ENCODE data around the gene RFT1. TPM values are rescaled to one million over a fixed set of nuclear protein-coding genes. Genes with fewer than 3 reads are reported as not detected.

Gene RFT1
- total RNA-seq, 2 donors from 2014 or later, result 11.9 to 12.2 TPM

DNA sequence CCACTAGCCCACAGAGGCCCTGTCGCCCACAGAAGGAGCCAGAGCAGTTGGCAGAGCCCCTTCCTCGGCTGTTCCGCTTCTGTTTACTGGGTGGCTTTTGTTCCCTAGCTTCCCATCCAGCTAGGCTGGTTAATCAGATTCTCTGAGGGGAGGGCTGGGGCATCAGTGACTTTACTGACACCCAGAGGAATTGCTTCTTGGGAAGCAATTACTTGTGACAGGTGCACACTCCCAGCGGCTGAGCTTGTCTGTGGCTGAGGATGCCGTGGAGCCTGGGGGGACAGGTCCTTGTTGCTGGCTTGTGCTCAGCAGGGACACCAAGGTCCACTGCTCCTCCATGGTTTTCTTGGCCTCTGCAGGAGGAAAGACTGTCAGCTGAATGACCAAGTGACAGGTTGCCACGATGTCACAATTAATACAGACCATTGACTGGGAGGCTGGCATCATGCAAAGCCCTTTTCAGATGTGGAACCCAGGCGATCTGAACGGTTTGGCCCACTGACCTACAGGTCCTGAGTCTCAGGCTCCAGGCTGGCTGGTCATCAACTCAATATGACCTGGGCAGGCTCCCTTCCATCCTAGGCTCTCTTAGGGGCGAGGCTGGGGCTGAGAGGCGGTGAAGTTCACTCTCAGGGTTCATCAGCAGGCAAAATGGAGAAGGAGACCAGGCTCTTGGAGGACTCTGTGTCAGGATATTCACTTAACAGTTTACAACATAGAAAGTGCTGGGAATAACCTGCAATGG, 52.6 kb downstream of the RFT1 start:
- H3K4me1 Mint-ChIP-seq, result peaks cover 8% of the 10 kb centered on the region
- DNase-seq, result no peak
- H3K27ac Mint-ChIP-seq, result no peak overlapping the region
- no peak for ATAC-seq
- no peaks in the 10 kb centered on the region for H3K27me3 Mint-ChIP-seq
- H3K9me3 ChIP-seq (ENCODE audit: control insufficient read depth, low read length, poor library complexity, severe bottlenecking), result no peaks in the 10 kb centered on the region
- no peak overlapping the region for H3K4me3 Mint-ChIP-seq
- H3K36me3 Mint-ChIP-seq (ENCODE audit: low read depth), result no peaks in the 10 kb centered on the region

DNA sequence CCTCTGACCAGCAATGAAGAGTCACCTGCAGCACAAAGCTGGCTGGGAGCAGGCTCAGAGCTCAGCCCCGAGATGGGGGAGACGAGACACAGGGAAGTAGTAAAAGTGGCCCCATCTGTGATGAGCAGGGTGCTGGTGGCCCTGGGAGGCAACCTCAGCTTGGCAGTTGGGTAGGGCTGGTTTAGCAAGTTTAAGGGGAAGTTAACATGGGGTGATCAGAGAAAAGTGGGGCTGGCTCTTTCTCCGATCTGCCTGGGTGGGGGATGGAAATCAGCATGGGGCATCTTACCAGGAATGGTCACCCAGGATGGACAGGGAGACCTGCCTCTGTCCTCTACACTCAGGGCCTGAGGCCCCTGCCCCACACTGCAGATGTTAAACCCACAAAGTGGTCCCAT, 54.5 kb downstream of the RFT1 start:
- H3K4me3 Mint-ChIP-seq, result no peak overlapping the region

DNA sequence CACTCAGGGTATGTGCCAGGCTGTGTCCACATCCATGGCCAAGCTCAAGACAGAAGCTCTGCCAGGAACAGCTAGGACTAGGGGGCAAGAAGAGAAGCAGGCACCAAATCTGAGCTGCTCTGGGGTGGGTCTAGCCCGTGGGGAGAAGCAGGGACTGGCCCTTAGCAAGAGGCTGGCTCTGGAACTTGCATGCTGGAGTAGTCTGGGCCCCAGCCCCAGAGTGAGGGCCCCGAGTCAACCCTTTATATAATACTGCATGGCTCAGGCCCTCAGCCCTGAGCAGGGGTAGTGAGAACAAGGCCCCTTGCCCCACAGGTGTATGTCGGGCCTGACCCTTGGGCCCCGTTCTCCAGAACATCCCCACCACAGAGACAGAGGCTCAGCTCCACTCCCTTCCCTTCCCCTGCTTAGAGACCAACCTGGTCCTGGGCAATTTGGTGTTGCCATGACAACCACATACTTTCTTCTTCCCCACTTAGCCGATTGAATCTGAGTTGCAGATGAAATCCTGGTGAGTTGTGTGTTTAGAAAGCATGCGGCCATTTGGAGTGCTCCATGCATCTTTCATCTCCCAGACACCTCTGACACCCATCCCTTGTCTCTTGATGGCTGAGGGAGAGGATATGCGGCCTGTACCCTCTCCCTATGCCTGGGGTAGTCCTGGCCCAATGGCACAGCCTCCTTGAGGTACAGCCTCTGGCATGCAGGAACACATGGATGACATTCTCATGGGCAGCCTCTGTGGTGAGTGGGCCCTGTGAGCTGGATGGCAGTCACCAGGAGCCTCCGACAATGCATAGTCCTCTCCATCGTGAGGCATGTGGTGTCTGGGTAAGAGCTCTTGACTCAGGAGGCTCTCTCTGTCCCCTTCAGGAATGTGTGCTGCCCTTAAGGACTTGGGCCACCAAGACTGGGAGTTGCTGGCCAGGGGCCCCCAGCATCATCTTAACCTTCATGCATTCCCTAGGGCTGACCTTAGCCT, 55.2 kb downstream of the RFT1 start:
- ATAC-seq (no peak), DNase-seq (no peak)
- Mint-ChIP-seq H3K4me1 (peaks cover 14% of the 10 kb centered on the region), H3K36me3 (ENCODE audit: low read depth) (no peaks in the 10 kb centered on the region), H3K4me3 (peak overlapping the region; percentile 70), H3K27me3 (no peaks in the 10 kb centered on the region), H3K27ac (peak overlapping the region; percentile 43)
- H3K9me3 ChIP-seq (ENCODE audit: control insufficient read depth, low read length, poor library complexity, severe bottlenecking), result no peaks in the 10 kb centered on the region

More for the DNA sequence above, 54.5 kb downstream of the RFT1 start:
- no peak for DNase-seq
- Mint-ChIP-seq H3K27ac (no peak overlapping the region), H3K4me1 (peaks cover 14% of the 10 kb centered on the region), H3K36me3 (ENCODE audit: low read depth) (no peaks in the 10 kb centered on the region), H3K27me3 (no peaks in the 10 kb centered on the region)
- ATAC-seq, result no peak
- H3K9me3 ChIP-seq (ENCODE audit: control insufficient read depth, low read length, poor library complexity, severe bottlenecking), result no peaks in the 10 kb centered on the region

DNA sequence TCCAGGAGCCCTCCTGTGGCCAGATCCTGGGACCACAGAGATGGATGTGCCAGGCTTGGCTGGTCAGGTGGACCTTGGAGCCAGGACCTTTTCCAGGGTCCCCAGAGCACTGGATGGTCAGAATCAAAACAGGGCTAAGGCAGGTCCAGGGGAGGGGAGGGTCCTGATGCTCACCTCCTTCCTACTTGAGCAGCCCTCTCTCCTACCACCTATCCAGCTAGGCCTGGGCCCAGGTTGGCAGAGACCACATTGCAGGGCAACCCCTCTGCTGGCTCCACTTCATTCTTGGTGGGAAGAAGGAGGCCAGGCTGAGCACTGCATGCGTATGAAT, 55.9 kb downstream of the RFT1 start:
- Mint-ChIP-seq H3K4me3 (peak overlapping the region; percentile 70), H3K4me1 (peaks cover 15% of the 10 kb centered on the region), H3K27ac (peak overlapping the region; percentile 43), H3K27me3 (no peaks in the 10 kb centered on the region), H3K36me3 (ENCODE audit: low read depth) (no peaks in the 10 kb centered on the region)
- ATAC-seq (no peak), DNase-seq (no peak)
- no peaks in the 10 kb centered on the region for H3K9me3 ChIP-seq (ENCODE audit: control insufficient read depth, low read length, poor library complexity, severe bottlenecking)

DNA sequence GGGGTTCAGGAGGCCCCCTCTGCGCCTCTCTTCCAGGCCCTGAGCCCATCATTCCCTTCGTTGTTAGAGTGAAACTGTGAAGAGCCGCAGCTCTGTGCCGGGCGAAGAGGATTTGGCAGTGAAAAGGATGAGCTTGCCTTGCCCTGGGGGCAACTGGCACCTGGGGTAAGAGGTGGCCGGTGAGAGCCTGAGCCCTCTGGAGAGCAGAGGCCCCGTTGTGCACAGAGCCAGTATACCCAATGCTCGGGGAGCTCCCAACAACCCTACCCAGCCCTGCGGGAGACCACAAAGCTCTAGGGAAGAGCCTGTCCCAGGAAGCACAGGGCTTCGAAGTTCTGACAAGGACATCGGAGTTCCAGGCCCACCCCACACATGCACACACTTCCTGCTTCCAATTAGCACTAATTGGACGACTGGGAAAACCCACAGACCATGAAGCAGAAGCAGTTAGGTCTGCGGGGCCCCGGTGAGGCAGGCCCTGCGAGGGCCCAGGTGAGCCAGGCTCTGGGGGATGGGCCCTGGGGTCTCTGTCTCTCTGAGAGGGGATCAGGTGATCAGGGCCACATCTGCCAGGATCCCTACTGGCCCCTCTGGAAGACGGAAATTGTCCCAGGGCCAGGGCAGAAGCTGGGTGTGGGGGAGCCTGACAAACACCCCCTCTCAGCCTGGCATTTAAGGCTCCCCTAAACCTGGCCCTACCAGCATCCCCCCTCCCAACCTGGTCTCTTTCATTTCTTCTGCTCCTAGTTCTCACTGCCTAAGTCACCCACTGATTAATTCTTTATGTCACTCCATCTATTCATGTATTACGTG, 56.5 kb downstream of the RFT1 start:
- H3K9me3 ChIP-seq (ENCODE audit: control insufficient read depth, low read length, poor library complexity, severe bottlenecking), result no peaks in the 10 kb centered on the region
- DNase-seq (no peak), ATAC-seq (no peak)
- H3K4me1 Mint-ChIP-seq, result peaks cover 16% of the 10 kb centered on the region
- H3K27ac Mint-ChIP-seq, result peak overlapping the region; percentile 92
- H3K36me3 Mint-ChIP-seq (ENCODE audit: low read depth), result no peaks in the 10 kb centered on the region
- H3K27me3 Mint-ChIP-seq, result no peaks in the 10 kb centered on the region
- H3K4me3 Mint-ChIP-seq, result peak overlapping the region; percentile 93

DNA sequence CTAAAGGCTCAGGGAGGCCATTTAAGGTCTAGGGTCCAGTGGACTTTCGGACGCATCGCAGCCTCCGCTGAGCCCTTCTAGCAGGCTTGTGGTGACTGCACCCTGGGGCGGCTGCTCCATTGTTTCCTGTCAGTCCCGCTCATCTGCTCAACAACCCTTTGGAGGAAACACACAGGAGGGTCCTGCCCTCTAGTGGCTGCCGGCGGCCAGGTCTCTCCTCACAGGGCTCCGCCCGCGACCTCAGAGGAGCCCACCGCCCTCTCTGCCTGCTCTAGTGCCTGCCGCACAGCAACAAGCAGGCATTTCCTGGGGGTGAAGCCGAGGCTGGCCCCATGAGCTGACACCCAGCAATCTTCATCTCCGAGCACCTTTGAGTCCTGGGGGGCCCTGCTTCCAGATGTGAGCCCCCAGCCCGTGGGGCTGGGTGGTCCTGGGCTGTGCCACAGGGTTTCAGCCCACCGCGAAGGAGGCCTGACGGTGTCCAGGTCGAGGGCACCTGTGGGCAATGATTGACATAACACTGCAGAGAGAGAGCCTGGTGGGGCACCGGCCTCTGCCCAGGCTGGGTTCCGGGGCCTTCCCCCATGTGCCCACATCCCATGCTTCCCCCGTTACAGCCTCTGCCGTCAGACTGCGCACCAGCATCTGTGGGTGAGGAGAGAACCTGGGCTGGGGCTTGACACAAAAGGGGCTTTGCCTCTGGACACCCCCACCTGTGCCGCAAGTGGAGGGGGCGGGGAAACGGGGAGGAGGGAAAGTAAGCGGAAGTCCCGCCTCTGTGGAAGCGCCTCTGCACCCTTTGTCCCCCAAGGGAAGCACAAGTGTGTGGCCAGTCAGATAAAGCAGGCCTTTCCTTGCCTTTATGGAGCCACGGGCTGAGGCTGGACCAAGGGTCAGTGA, 57.3 kb downstream of the RFT1 start:
- peak overlapping the region; percentile 92 for H3K27ac Mint-ChIP-seq
- no peaks in the 10 kb centered on the region for H3K9me3 ChIP-seq (ENCODE audit: control insufficient read depth, low read length, poor library complexity, severe bottlenecking)
- no peaks in the 10 kb centered on the region for H3K36me3 Mint-ChIP-seq (ENCODE audit: low read depth)
- H3K4me3 Mint-ChIP-seq, result peak overlapping the region; percentile 93
- H3K27me3 Mint-ChIP-seq, result no peaks in the 10 kb centered on the region
- DNase-seq (peak; percentile 72 to 87 (median 79)), ATAC-seq (peak; percentile 91)
- H3K4me1 Mint-ChIP-seq, result peaks cover 16% of the 10 kb centered on the region

DNA sequence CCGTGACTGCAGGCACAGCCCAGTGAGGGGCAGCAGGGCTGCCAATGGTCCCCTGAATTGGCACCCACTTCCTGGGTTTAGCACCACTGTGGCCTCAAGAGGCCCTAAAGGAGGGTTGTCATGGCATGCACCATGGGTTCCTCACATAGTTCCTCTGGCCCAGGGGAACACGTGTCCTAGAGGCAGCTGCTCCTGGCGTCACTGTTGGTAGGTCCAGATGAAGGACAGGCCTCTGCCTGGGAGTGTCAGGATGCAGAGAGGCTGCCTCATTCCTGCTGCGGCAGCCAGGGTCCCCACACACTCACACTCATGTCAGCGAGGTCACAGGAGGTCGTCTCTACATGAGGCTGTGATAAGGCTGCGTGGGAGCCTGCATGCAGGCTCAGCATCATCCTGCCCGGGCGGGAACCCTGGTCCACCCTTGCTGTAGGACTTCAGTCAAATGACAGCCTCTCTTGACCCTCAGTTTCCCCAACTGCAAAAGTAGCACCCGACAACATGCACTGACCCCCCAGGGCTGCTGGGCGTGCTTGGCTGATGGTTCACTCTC, 58.3 kb downstream of the RFT1 start:
- H3K9me3 ChIP-seq (ENCODE audit: control insufficient read depth, low read length, poor library complexity, severe bottlenecking), result no peaks in the 10 kb centered on the region
- ATAC-seq, result no peak
- H3K27me3 Mint-ChIP-seq, result no peaks in the 10 kb centered on the region
- H3K4me1 Mint-ChIP-seq, result peaks cover 16% of the 10 kb centered on the region
- no peak for DNase-seq
- H3K4me3 Mint-ChIP-seq, result peak overlapping the region; percentile 93
- no peaks in the 10 kb centered on the region for H3K36me3 Mint-ChIP-seq (ENCODE audit: low read depth)
- H3K27ac Mint-ChIP-seq, result peak overlapping the region; percentile 92

DNA sequence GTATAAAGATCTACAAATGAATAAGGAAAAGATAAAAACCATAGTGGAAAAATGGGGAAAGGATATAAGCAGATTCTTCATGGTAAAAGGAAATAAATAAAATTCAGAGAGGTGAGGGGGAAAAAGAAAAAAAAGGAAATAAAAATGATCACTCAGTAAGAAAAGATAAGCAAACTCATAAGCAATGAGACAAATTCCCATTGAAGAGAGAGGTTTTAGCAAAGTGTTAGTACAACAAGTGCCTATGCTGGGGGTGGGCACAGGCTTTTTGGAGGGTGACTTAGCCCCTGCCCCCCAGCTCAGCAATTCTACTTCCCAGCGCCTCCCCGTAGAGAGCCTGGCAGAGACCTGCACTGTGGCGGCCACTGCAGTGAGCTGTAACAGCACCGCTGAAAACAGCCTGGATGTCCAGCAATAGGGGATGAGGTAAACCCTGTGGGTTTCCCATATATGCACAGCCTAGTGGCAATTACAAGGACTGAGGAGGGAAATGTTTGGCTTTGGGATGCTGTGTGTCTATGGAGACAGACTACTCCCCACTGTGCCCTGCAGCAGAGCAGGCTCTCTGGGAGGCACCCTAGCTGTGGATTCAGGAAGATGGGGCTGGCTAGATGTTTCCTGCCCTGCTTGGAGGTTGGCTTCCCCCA, 60.7 kb downstream of the RFT1 start:
- H3K36me3 Mint-ChIP-seq (ENCODE audit: low read depth), result peaks cover 4% of the 10 kb centered on the region
- no peak for ATAC-seq
- H3K27ac Mint-ChIP-seq, result no peak overlapping the region
- peak overlapping the region; percentile 31 for H3K4me3 Mint-ChIP-seq
- no peak for DNase-seq
- peaks cover 12% of the 10 kb centered on the region for H3K27me3 Mint-ChIP-seq
- no peaks in the 10 kb centered on the region for H3K9me3 ChIP-seq (ENCODE audit: control insufficient read depth, low read length, poor library complexity, severe bottlenecking)
- H3K4me1 Mint-ChIP-seq, result peaks cover 22% of the 10 kb centered on the region

DNA sequence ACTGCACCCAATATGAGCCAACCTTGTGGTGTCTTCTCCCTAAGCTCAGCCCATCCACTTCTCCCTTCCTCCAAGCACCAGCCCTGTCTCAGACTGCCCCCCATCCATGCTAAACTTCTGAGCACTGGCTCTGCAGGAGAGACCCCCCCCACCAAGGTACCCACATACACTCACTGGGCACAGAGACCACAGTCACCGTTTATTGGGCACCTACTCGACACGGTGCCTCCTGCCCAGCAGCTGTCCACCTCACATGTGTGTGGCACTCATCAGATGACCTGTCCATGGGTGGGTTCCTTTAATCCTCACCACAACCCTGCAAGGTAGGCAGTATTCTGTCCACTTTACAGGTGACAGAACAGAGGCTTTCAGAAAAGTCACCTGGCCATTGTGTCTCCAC, 62.1 kb downstream of the RFT1 start:
- H3K27me3 Mint-ChIP-seq, result peaks cover 19% of the 10 kb centered on the region
- no peak overlapping the region for H3K4me3 Mint-ChIP-seq
- no peaks in the 10 kb centered on the region for H3K9me3 ChIP-seq (ENCODE audit: control insufficient read depth, low read length, poor library complexity, severe bottlenecking)
- H3K36me3 Mint-ChIP-seq (ENCODE audit: low read depth), result peaks cover 4% of the 10 kb centered on the region
- H3K27ac Mint-ChIP-seq, result no peak overlapping the region
- no peak for ATAC-seq
- no peak for DNase-seq
- H3K4me1 Mint-ChIP-seq, result peaks cover 22% of the 10 kb centered on the region

DNA sequence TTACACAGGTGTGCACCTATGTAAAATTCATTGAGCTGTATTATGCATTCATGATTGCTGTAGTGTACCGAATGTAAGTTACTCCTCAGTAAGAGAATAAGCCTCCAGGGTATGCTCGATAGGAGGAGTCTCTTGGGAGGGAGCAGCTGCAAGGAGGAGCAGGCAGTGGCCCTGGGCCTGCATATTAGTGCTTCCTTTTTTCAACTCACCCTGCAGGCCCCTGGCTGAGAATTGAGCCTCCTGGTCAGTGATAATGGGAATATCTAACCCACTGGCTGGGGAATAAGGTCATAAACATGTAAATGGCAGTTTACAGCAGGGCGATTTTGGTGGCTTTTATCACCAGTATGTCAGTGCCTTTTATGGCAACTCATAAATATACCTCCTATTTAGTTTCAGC, 62.7 kb downstream of the RFT1 start:
- no peaks in the 10 kb centered on the region for H3K9me3 ChIP-seq (ENCODE audit: control insufficient read depth, low read length, poor library complexity, severe bottlenecking)
- no peak for ATAC-seq
- Mint-ChIP-seq H3K36me3 (ENCODE audit: low read depth) (peaks cover 4% of the 10 kb centered on the region), H3K4me3 (no peak overlapping the region), H3K27ac (no peak overlapping the region), H3K27me3 (peaks cover 19% of the 10 kb centered on the region), H3K4me1 (peaks cover 16% of the 10 kb centered on the region)
- no peak for DNase-seq

DNA sequence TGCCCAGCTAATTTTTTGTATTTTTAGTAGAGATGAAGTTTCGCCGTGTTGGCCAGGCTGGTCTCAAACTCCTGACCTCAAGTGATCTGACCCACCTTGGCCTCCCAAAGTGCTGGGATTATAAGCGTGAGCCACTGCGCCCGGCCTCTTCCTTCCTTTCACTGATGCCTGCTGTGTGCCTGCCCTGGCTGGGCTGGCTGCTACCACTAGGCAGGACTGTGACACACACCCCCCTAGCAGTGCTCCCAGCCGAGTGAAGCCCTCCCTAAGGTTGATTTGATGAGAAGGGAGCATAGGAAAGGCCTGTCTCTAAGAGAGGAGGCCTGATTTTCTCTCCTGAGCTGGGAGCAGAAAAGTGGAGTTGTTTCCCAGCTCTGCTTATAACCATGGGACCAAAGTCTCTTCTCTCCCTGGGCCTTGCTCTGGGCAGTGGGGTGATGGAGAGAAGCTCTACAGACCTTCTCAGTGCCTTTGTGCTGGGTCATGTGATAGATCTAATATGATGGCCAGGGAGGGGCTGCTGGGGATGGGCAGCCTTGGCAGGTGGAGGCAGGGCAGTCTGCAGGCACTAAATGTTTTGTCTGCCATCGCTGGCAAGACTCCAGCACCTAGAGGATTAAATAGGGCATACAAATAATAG, 64.3 kb downstream of the RFT1 start:
- H3K27ac Mint-ChIP-seq, result no peak overlapping the region
- H3K4me3 Mint-ChIP-seq, result no peak overlapping the region
- H3K36me3 Mint-ChIP-seq (ENCODE audit: low read depth), result peaks cover 4% of the 10 kb centered on the region
- ATAC-seq (no peak), DNase-seq (no peak)
- no peaks in the 10 kb centered on the region for H3K9me3 ChIP-seq (ENCODE audit: control insufficient read depth, low read length, poor library complexity, severe bottlenecking)
- peaks cover 11% of the 10 kb centered on the region for H3K4me1 Mint-ChIP-seq
- peaks cover 19% of the 10 kb centered on the region for H3K27me3 Mint-ChIP-seq
